Glomerular endothelial cell (primary cell): ENCODE results near the gene HLA-DQA1. TPM values are rescaled to one million over a fixed set of nuclear protein-coding genes. Genes with fewer than 3 reads are reported as not detected.

Experiments used
- total RNA-seq: library from RNA; depleted of rRNA; stranded (reverse); fragments of >200 nt; gene quantifications from 2 replicates; pipeline ENCODE4 v1.2.3, GENCODE V29; 2015

The HLA-DQA1 gene
- total RNA-seq, 1 donor from 2014 or later, result not detected

Other genes starting within 250 kb of the HLA-DQA1 start
- gene BTNL2, start 230.2 kb upstream of the HLA-DQA1 start, total RNA-seq, result not detected in 2 replicates
- 0.41 TPM in 1 of 2 replicates, not detected in the other for gene HLA-DRA, start 197.5 kb upstream of the HLA-DQA1 start, total RNA-seq
- gene HLA-DRB5, start 107.1 kb upstream of the HLA-DQA1 start, total RNA-seq, result 0.70 TPM in 1 of 2 replicates, not detected in the other
- gene HLA-DRB1, start 47.6 kb upstream of the HLA-DQA1 start, total RNA-seq, result 12.7 and 20.4 TPM in 2 replicates
- 0.10 and 1.1 TPM in 2 replicates for gene HLA-DQB1, start 29.3 kb downstream of the HLA-DQA1 start, total RNA-seq
- not detected in 2 replicates for gene HLA-DQA2, start 104.0 kb downstream of the HLA-DQA1 start, total RNA-seq
- gene HLA-DQB2, start 126.1 kb downstream of the HLA-DQA1 start, total RNA-seq, result not detected in 2 replicates
- 0.29 and 1.2 TPM in 2 replicates for gene HLA-DOB, start 179.6 kb downstream of the HLA-DQA1 start, total RNA-seq
- gene TAP2, start 201.3 kb downstream of the HLA-DQA1 start, total RNA-seq, result 23.2 and 36.1 TPM in 2 replicates
- gene PSMB8, start 206.6 kb downstream of the HLA-DQA1 start, total RNA-seq, result 62.9 and 67.0 TPM in 2 replicates
- gene TAP1, start 216.3 kb downstream of the HLA-DQA1 start, total RNA-seq, result 75.3 and 106 TPM in 2 replicates
- 53.8 and 55.1 TPM in 2 replicates for gene PSMB9, start 216.8 kb downstream of the HLA-DQA1 start, total RNA-seq